ENCODE results near the gene ANKRD28. TPM values are rescaled to one million over a fixed set of nuclear protein-coding genes. Genes with fewer than 3 reads are reported as not detected.

Gene ANKRD28
- total and polyA plus RNA-seq, 9 of the 15 experiments (the other 6 are each of a cell fraction or from before 2014, with no cell fraction given), result 11.7 to 66.0 (median 36.7) TPM

- TF ChIP-seq RAD21 (CRISPR knock-in tag; conservative IDR thresholded peaks at IDR 0.05 in 1 of 2, IDR thresholded peaks at IDR 0.05 in 1 of 2) (peak; percentile 76 to 83), ARID3A (IDR thresholded peaks at IDR 0.05; ENCODE audit: borderline replicate concordance, low read depth, low read length) (0 out of 2 replicates have a peak, but pooled peaks have one; percentile 61), CHAMP1 (IDR thresholded peaks at IDR 0.05) (no peak)
These were observed 14.4 kb upstream of the ANKRD28 start (continued) for GRCh38 chr3:15812183-15812582.

GRCh38 chr3:15810702-15811101 lies 12.9 kb upstream of the ANKRD28 start:
- ATAC-seq, result no peak
- ChIA-PET POLR2A (interaction anchor here (0.6 to 0.8 kb wide), 2 partner anchors 9 to 335 kb away, joined by 4 read pairs; no protein-coding TSS in a partner anchor), CTCF (ENCODE audit: low intra/inter-chr PET ratio) (no interaction called here)
- H3K4me1 ChIP-seq (replicated peaks in 1 of 2; ENCODE audit: control insufficient read depth in 2 of 2, insufficient read depth in 2 of 2, low read length in 2 of 2), result peaks cover 0 to 3% of the 10 kb centered on the region in 2 experiments; a peak in 2 of 5 replicates
- BruUV-seq (replicated peaks), result no TSS peak
- H3K4me3 ChIP-seq, result no peak overlapping the region
- H3K4me2 ChIP-seq (ENCODE audit: insufficient read depth, low read length), result no peak overlapping the region
- no peaks in the 10 kb centered on the region for H3K9me3 ChIP-seq (replicated peaks; ENCODE audit: control insufficient read depth, insufficient read depth, low read depth, low read length)
- H3K27ac ChIP-seq (ENCODE audit: extremely low read depth, low read depth, low read length), result no peak overlapping the region
- intact Hi-C loops (cut with micrococcal nuclease) (loop anchor here (5.0 kb wide), 1 partner anchor 608 kb away; no protein-coding TSS in a partner anchor), in situ Hi-C loops (cut with MboI) (loop anchor here (10.0 kb wide), 1 partner anchor 364 kb away; the partner anchor contains the start of gene GALNT15)
- peaks cover 56% of the 10 kb centered on the region for H3K79me2 ChIP-seq (ENCODE audit: control insufficient read depth, insufficient read depth, low read length)
- H2AFZ ChIP-seq (ENCODE audit: low read depth, low read length), result no peak overlapping the region
- FAIRE-seq, result no peak
- H4K20me1 ChIP-seq (replicated peaks; ENCODE audit: control insufficient read depth, insufficient read depth, low read length), result 0 out of 2 replicates have a peak, but pooled peaks cover 3% of the 10 kb centered on the region
- DNase-seq (ENCODE audit: extremely low read depth in 1 of 4, low spot score in 3 of 4), result no peak
- H3K27me3 ChIP-seq (ENCODE audit: control insufficient read depth in 2 of 2, insufficient read depth in 2 of 2, low read length in 2 of 2), result no peaks in the 10 kb centered on the region
- H3K9me1 ChIP-seq (ENCODE audit: control insufficient read depth, insufficient read depth, low read length), result no peaks in the 10 kb centered on the region
- no peak for TF ChIP-seq BRD4 (IDR thresholded peaks at IDR 0.05)
- TF ChIP-seq STAT6 (CRISPR knock-in tag; IDR thresholded peaks at IDR 0.05), result no peak
- TF ChIP-seq GATA2 (CRISPR knock-in tag; IDR thresholded peaks at IDR 0.05), result no peak
- TF ChIP-seq PCBP1 (IDR thresholded peaks at IDR 0.05; ENCODE audit: low read depth, low read length, poor library complexity, severe bottlenecking), result no peak
- no peak for TF ChIP-seq CGGBP1 (CRISPR knock-in tag; IDR thresholded peaks at IDR 0.05)
- no peak for TF ChIP-seq FOXO4 (CRISPR knock-in tag; IDR thresholded peaks at IDR 0.05)
- no peak overlapping the region for H3K9ac ChIP-seq (ENCODE audit: insufficient read depth in 1 of 2, low read depth in 2 of 2, low read length in 2 of 2)
- no peaks in the 10 kb centered on the region for H3K36me3 ChIP-seq (ENCODE audit: control insufficient read depth, insufficient read depth, low read length)

Data from K562 (cell line).